GM19463 (cell line): ENCODE measurements around the gene EVI2B.
"Not testable (repeated sequence)": the region's sequence is repeated elsewhere in the genome, so short reads cannot be mapped to it uniquely, and the experiment has no call there.

Experiments used
- ATAC-seq: cut with Tn5 transposase; IDR thresholded peaks from one replicate; pipeline ENCODE4 v1.9.1; 2021; ENCODE audit warnings: mild to moderate bottlenecking, moderate library complexity; ENCODE audit not compliant: unreplicated experiment

Gene EVI2B

GRCh38 chr17:31273516-31273915, 40.3 kb downstream of the EVI2B start:
- no peak for ATAC-seq

- no peak for ATAC-seq
Observed at GRCh38 chr17:31272803-31273202, 41.1 kb downstream of the EVI2B start.

- no peak for ATAC-seq
Observed at GRCh38 chr17:31272236-31272635, 41.6 kb downstream of the EVI2B start.

GRCh38 chr17:31269578-31269983, 44.3 kb downstream of the EVI2B start:
- no peak for ATAC-seq

GRCh38 chr17:31269036-31269577, 44.7 kb downstream of the EVI2B start:
- ATAC-seq: no peak

- ATAC-seq: no peak
Observed at GRCh38 chr17:31266042-31266441, 47.8 kb downstream of the EVI2B start.

GRCh38 chr17:31262923-31263322, 50.9 kb downstream of the EVI2B start:
- not testable (repeated sequence) for ATAC-seq

GRCh38 chr17:31261601-31262000, 52.3 kb downstream of the EVI2B start:
- no peak for ATAC-seq

GRCh38 chr17:31260151-31260550, 53.7 kb downstream of the EVI2B start:
- no peak for ATAC-seq

GRCh38 chr17:31256936-31257335, 56.9 kb downstream of the EVI2B start:
- no peak for ATAC-seq

- ATAC-seq: no peak
Observed at GRCh38 chr17:31254654-31255053, 59.2 kb downstream of the EVI2B start.
